GM20431 (cell line): ENCODE data around the gene ADAM19.

ENCODE experiments used
- in situ Hi-C: fragments of 300-500 bp; cut with MseI, MboI; formaldehyde crosslinking; loops from one replicate; pipeline ENCODE4 v1.15.0; 2020; ENCODE audit warnings: low sequenced_read_pairs; ENCODE audit not compliant: unreplicated experiment

The ADAM19 gene

GRCh38 chr5:157563929-157564716, 11.5 kb downstream of the ADAM19 start:
- in situ Hi-C loops = no loop called here

- in situ Hi-C loops = no loop called here
These were observed 12.1 kb downstream of the ADAM19 start for GRCh38 chr5:157563373-157563928.

- in situ Hi-C loops = no loop called here
These were observed 13.4 kb downstream of the ADAM19 start for GRCh38 chr5:157562111-157562581.

- in situ Hi-C loops = no loop called here
These were observed 14.5 kb downstream of the ADAM19 start for GRCh38 chr5:157561110-157561509.

- in situ Hi-C loops = no loop called here
These were observed 16.3 kb downstream of the ADAM19 start for GRCh38 chr5:157559301-157559700.

- in situ Hi-C loops = no loop called here
These were observed 16.9 kb downstream of the ADAM19 start for GRCh38 chr5:157558681-157559080.

- in situ Hi-C loops = no loop called here
These were observed 17.5 kb downstream of the ADAM19 start for GRCh38 chr5:157558041-157558595.

- in situ Hi-C loops = no loop called here
These were observed 18.8 kb downstream of the ADAM19 start for GRCh38 chr5:157556615-157557418.

- in situ Hi-C loops = no loop called here
These were observed 20.4 kb downstream of the ADAM19 start for GRCh38 chr5:157555037-157555640.

- in situ Hi-C loops = no loop called here
These were observed 21.2 kb downstream of the ADAM19 start for GRCh38 chr5:157554179-157555036.

GRCh38 chr5:157552650-157553049, 22.9 kb downstream of the ADAM19 start:
- in situ Hi-C loops = no loop called here

- in situ Hi-C loops = no loop called here
These were observed 24.9 kb downstream of the ADAM19 start for GRCh38 chr5:157550663-157551062.

GRCh38 chr5:157549954-157550549, 25.5 kb downstream of the ADAM19 start:
- in situ Hi-C loops = no loop called here

GRCh38 chr5:157549283-157549629, 26.3 kb downstream of the ADAM19 start:
- in situ Hi-C loops = no loop called here

GRCh38 chr5:157548513-157549282, 26.9 kb downstream of the ADAM19 start:
- in situ Hi-C loops = no loop called here

- in situ Hi-C loops = no loop called here
These were observed 27.5 kb downstream of the ADAM19 start for GRCh38 chr5:157547941-157548512.

GRCh38 chr5:157546456-157547100, 29.0 kb downstream of the ADAM19 start:
- in situ Hi-C loops = no loop called here
